ENCODE results near the gene GRM7. TPM values are rescaled to one million over a fixed set of nuclear protein-coding genes. Genes with fewer than 3 reads are reported as not detected.

Gene GRM7
- total and polyA plus RNA-seq, 2 donors (not counting 1 experiment from before 2014, with no cell fraction given) = not detected

GRCh38 chr3:6921876-6922275, 61.0 kb downstream of the GRM7 start:
- Histone ChIP-seq H3K4me2 (replicated peaks; ENCODE audit: low read depth, low read length, poor library complexity, severe bottlenecking) (no peak overlapping the region), H4K20me1 (ENCODE audit: control insufficient read depth, insufficient read depth, low read length, poor library complexity, severe bottlenecking) (no peaks in the 10 kb centered on the region), H2AFZ (ENCODE audit: insufficient read depth, low read depth, low read length, poor library complexity, severe bottlenecking) (no peak overlapping the region), H3K27me3 (replicated peaks in 1 of 4; ENCODE audit: control extremely low read depth in 1 of 4, control insufficient read depth in 3 of 4, insufficient read depth in 4 of 4, low read length in 3 of 4) (no peaks in the 10 kb centered on the region), H3K4me3 (ENCODE audit: control extremely low read depth in 1 of 5, extremely low read depth in 1 of 5, insufficient read depth in 1 of 5, low read depth in 2 of 5, low read length in 4 of 5) (no peak overlapping the region), H3K27ac (ENCODE audit: low read length in 2 of 2) (no peak overlapping the region), H3K9ac (ENCODE audit: low read length) (no peak overlapping the region), H3K4me1 (ENCODE audit: control insufficient read depth in 2 of 2, insufficient read depth in 2 of 2, low read length in 2 of 2) (no peaks in the 10 kb centered on the region), H3K9me3 (ENCODE audit: control extremely low read depth in 1 of 3, control insufficient read depth in 2 of 3, insufficient read depth in 1 of 3, low read length in 2 of 3) (peaks cover 0 to 1% (median 0%) of the 10 kb centered on the region in 3 donors), H3K79me2 (ENCODE audit: control insufficient read depth, insufficient read depth, low read length) (no peaks in the 10 kb centered on the region), H3K36me3 (replicated peaks in 1 of 2; ENCODE audit: control extremely low read depth in 1 of 2, control insufficient read depth in 1 of 2, extremely low read depth in 1 of 2, insufficient read depth in 2 of 2, low read length in 1 of 2) (no peaks in the 10 kb centered on the region)
- no peak for DNase-seq
- ATAC-seq (ENCODE audit: low read depth) = no peak
- ChIA-PET CTCF (no interaction called here), POLR2A (no interaction called here)
- 88% methylated on average over 8 of the region's 8 CpGs for WGBS (ENCODE audit: insufficient coverage)
- Mint-ChIP-seq H3K4me3 (no peak overlapping the region), H3K27ac (no peak overlapping the region), H3K4me1 (no peaks in the 10 kb centered on the region), H3K9me3 (ENCODE audit: insufficient read depth) (no peaks in the 10 kb centered on the region), H3K27me3 (no peaks in the 10 kb centered on the region)
- intact Hi-C loops (cut with micrococcal nuclease) = no loop called here
- no peak for TF ChIP-seq EZH2 (IDR thresholded peaks at IDR 0.05; ENCODE audit: borderline replicate concordance, insufficient read depth, low read depth, low read length, poor library complexity, severe bottlenecking)
- no peak for TF ChIP-seq CTCF (IDR thresholded peaks at IDR 0.05)

GRCh38 chr3:6928064-6928463, 67.1 kb downstream of the GRM7 start:
- ATAC-seq (ENCODE audit: low read depth) (no peak), DNase-seq (no peak)
- ChIA-PET POLR2A (no interaction called here), CTCF (no interaction called here)
- Histone ChIP-seq H2AFZ (ENCODE audit: insufficient read depth, low read depth, low read length, poor library complexity, severe bottlenecking) (no peak overlapping the region), H3K79me2 (ENCODE audit: control insufficient read depth, insufficient read depth, low read length) (no peaks in the 10 kb centered on the region), H3K9me3 (ENCODE audit: control extremely low read depth in 1 of 3, control insufficient read depth in 2 of 3, insufficient read depth in 1 of 3, low read length in 2 of 3) (no peaks in the 10 kb centered on the region), H3K36me3 (replicated peaks in 1 of 2; ENCODE audit: control extremely low read depth in 1 of 2, control insufficient read depth in 1 of 2, extremely low read depth in 1 of 2, insufficient read depth in 2 of 2, low read length in 1 of 2) (no peaks in the 10 kb centered on the region), H3K27ac (ENCODE audit: low read length in 2 of 2) (no peak overlapping the region), H3K27me3 (replicated peaks in 1 of 4; ENCODE audit: control extremely low read depth in 1 of 4, control insufficient read depth in 3 of 4, insufficient read depth in 4 of 4, low read length in 3 of 4) (no peaks in the 10 kb centered on the region), H4K20me1 (ENCODE audit: control insufficient read depth, insufficient read depth, low read length, poor library complexity, severe bottlenecking) (no peaks in the 10 kb centered on the region), H3K4me1 (ENCODE audit: control insufficient read depth in 2 of 2, insufficient read depth in 2 of 2, low read length in 2 of 2) (no peaks in the 10 kb centered on the region), H3K4me2 (replicated peaks; ENCODE audit: low read depth, low read length, poor library complexity, severe bottlenecking) (no peak overlapping the region), H3K4me3 (ENCODE audit: control extremely low read depth in 1 of 5, extremely low read depth in 1 of 5, insufficient read depth in 1 of 5, low read depth in 2 of 5, low read length in 4 of 5) (no peak overlapping the region), H3K9ac (ENCODE audit: low read length) (no peak overlapping the region)
- no peak for TF ChIP-seq EZH2 (IDR thresholded peaks at IDR 0.05; ENCODE audit: borderline replicate concordance, insufficient read depth, low read depth, low read length, poor library complexity, severe bottlenecking)
- TF ChIP-seq CTCF (IDR thresholded peaks at IDR 0.05) = no peak
- intact Hi-C loops (cut with micrococcal nuclease) = no loop called here
- Mint-ChIP-seq H3K27ac (no peak overlapping the region), H3K9me3 (ENCODE audit: insufficient read depth) (no peaks in the 10 kb centered on the region), H3K27me3 (no peaks in the 10 kb centered on the region), H3K4me3 (no peak overlapping the region), H3K4me1 (no peaks in the 10 kb centered on the region)
- WGBS (ENCODE audit: insufficient coverage) = no CpG with 5 or more reads among the region's 2 CpGs
